Neural progenitor cell (in vitro differentiated cells): Measurements from ENCODE around the gene FHOD3.

Source experiments
- EZH2 ChIP-seq: fragments of 200-600 bp; sonication (generic); IDR thresholded peaks from 2 replicates; pipeline ENCODE4 v1.6.1; 2017; ENCODE audit warnings: antibody characterized with exemption, mild to moderate bottlenecking, moderate library complexity
- EZH2phosphoT487 ChIP-seq: fragments of 200-600 bp; sonication (generic); IDR thresholded peaks from 2 replicates; pipeline ENCODE4 v1.6.1; 2017; ENCODE audit warnings: antibody characterized with exemption
- TF ChIP-seq, protein P1 (sequence below): fragments of 200-600 bp; sonication (generic); IDR thresholded peaks from 2 replicates; pipeline ENCODE4 v1.5.1; 2017; ENCODE audit warnings: antibody characterized with exemption, mild to moderate bottlenecking

DNA sequence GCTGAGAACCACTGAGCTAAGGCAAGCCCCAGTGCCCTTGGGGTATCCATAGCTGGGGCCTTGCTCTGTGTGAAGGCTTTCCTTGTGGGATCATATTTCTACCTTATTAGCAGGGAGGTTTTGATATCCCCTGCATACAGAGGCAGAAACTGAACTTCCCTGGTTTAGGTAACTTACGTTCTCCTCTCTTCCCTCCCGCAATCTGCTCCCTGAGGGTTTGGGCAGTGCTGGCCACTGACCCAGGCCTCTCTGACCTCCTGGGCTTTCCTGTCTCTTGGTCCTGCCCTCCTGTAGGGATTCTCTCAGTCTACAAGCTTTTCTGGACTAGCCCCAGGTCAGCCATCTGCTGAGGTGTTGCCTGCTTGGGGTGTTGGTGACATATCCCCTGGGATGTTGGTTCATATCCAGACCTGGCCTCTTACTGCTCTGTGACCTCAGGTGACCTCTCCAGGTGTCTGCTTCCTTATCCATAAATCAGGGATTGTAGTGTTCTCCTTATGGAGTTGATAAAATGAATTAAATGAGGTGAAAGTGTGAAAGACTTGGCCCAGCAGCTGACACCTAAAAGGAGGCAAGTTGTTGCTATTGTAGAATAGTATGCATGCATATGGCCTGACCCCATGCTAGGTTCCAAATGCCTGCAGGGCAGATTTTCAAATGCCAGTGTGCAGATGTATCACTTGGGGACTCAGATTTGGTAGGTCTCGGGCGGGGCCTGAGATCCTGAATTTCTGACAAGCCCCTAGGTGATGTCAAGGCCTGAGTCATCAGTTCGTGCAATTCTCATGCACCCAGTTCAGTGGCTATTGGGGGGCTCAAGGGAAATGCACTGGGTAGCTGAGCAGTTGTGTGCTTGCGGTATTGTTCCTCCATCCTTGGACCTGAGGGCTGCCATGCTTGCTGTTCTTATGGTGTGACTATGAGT lies 106.6 kb downstream of the FHOD3 start:
- TF ChIP-seq, protein P1, sequence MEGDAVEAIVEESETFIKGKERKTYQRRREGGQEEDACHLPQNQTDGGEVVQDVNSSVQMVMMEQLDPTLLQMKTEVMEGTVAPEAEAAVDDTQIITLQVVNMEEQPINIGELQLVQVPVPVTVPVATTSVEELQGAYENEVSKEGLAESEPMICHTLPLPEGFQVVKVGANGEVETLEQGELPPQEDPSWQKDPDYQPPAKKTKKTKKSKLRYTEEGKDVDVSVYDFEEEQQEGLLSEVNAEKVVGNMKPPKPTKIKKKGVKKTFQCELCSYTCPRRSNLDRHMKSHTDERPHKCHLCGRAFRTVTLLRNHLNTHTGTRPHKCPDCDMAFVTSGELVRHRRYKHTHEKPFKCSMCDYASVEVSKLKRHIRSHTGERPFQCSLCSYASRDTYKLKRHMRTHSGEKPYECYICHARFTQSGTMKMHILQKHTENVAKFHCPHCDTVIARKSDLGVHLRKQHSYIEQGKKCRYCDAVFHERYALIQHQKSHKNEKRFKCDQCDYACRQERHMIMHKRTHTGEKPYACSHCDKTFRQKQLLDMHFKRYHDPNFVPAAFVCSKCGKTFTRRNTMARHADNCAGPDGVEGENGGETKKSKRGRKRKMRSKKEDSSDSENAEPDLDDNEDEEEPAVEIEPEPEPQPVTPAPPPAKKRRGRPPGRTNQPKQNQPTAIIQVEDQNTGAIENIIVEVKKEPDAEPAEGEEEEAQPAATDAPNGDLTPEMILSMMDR: no peak
- TF ChIP-seq EZH2: no peak
- no peak for TF ChIP-seq EZH2phosphoT487
